ENCODE data around the gene SLIRP. TPM values are rescaled to one million over a fixed set of nuclear protein-coding genes. Genes with fewer than 3 reads are reported as not detected.

Gene SLIRP
- total and polyA plus RNA-seq, 9 donors: 60.4 to 180 (median 75.2) TPM

DNA sequence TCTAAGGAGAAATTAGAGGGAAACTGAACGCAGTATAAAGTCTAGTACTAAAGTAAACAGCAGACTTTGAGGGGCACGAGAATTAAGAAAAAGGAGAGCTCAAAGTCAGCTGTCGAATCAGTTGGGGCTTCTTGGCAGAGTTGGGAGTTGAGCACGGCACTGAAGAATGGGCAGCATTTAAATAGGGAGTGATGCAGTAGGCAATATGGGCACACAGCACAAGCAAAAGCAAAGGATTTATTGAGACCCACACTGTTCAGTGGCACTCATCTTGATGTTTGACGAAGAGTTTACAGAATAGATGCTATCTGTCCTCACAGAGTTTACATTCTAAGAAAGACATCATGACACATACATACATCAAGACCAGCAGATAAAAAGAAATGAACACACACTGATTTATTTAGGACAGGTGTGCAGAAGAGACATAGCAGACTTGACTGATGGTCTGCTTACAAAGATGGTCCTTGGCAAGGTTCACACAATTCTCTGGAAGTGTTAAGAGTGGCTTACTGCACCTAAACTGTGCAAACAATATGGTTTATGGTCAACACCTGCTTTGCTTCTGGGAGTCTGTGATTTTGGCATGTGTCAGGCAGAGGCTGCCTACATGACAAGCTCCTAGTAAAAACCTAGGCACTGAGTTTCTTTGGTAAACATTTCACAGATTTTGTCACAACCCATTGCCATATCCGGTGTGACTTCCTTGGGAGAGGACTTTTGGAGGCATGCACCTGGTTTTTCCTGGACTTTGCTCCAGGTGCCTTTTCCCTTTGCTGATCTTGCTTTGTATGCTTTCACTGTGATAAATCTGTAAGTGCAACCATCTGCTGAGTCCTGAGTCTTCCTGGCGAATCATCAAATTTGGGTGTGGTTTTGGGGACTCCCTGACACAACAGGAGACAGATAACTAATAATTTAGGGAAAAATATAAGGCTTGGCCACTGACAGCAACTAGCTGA lies 26.4 kb upstream of the SLIRP start:
- Histone ChIP-seq H3K27ac (ENCODE audit: low read length) (no peak overlapping the region), H3K4me1 (ENCODE audit: control insufficient read depth, insufficient read depth, low read length) (peaks cover 4% of the 10 kb centered on the region), H3K36me3 (ENCODE audit: control insufficient read depth, insufficient read depth, low read length) (peaks cover 18% of the 10 kb centered on the region), H3K9me3 (replicated peaks; ENCODE audit: control insufficient read depth, low read depth, low read length) (no peaks in the 10 kb centered on the region), H3K27me3 (ENCODE audit: control insufficient read depth, insufficient read depth, low read length) (no peaks in the 10 kb centered on the region), H3K4me3 (ENCODE audit: low read length) (no peak overlapping the region)
- DNase-seq: no peak
- 86% methylated on average over 4 of the region's 7 CpGs for WGBS (ENCODE audit: insufficient coverage)

DNA sequence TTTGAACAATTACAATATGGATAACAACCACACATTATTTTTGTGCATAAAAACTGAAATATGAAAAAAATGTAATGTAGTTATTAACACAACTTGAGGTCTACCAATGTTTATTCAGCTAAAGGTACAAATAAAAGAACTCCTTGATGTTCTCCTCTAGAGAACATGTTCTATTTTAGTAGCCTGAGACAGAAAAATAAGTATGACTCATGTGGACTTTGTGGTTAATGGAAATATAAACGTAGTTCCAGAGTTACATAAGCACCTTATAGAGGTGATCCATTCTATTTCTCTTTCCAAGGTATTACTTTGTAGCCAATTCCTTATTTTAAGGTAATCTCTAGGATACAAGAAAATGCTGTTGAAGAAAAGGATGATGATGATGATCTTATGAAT lies 25.7 kb upstream of the SLIRP start:
- no CpG with 5 or more reads among the region's 1 CpG for WGBS (ENCODE audit: insufficient coverage)
- DNase-seq: no peak
- H3K4me1 ChIP-seq (ENCODE audit: control insufficient read depth, insufficient read depth, low read length): peaks cover 4% of the 10 kb centered on the region
- H3K36me3 ChIP-seq (ENCODE audit: control insufficient read depth, insufficient read depth, low read length): peaks cover 18% of the 10 kb centered on the region
- no peak overlapping the region for H3K27ac ChIP-seq (ENCODE audit: low read length)
- H3K4me3 ChIP-seq (ENCODE audit: low read length): no peak overlapping the region
- no peaks in the 10 kb centered on the region for H3K27me3 ChIP-seq (ENCODE audit: control insufficient read depth, insufficient read depth, low read length)
- H3K9me3 ChIP-seq (replicated peaks; ENCODE audit: control insufficient read depth, low read depth, low read length): no peaks in the 10 kb centered on the region

DNA sequence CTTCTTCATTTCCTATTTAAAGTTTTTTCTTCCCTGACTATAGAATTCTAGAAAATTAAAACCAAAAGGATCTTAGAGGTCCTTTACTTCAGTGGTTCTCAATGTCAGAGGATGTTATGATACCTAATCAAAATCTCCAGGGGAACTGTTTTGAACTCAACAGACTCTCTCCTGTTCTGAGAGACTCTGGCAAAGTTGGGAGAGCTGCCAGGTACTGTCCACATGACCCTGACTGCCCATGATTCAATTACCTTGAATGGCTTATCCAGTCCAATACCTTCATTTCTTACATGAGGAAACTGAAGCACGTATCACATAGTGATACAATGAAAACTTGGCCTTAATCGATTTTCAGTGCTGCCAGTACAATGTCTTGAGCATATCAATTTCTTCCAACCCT lies 16.6 kb upstream of the SLIRP start:
- H3K4me1 ChIP-seq (ENCODE audit: control insufficient read depth, insufficient read depth, low read length): no peaks in the 10 kb centered on the region
- 80% methylated on average over 1 of the region's 2 CpGs for WGBS (ENCODE audit: insufficient coverage)
- no peak overlapping the region for H3K27ac ChIP-seq (ENCODE audit: low read length)
- peaks cover 27% of the 10 kb centered on the region for H3K36me3 ChIP-seq (ENCODE audit: control insufficient read depth, insufficient read depth, low read length)
- no peaks in the 10 kb centered on the region for H3K27me3 ChIP-seq (ENCODE audit: control insufficient read depth, insufficient read depth, low read length)
- no peaks in the 10 kb centered on the region for H3K9me3 ChIP-seq (replicated peaks; ENCODE audit: control insufficient read depth, low read depth, low read length)
- no peak overlapping the region for H3K4me3 ChIP-seq (ENCODE audit: low read length)
- DNase-seq: no peak

DNA sequence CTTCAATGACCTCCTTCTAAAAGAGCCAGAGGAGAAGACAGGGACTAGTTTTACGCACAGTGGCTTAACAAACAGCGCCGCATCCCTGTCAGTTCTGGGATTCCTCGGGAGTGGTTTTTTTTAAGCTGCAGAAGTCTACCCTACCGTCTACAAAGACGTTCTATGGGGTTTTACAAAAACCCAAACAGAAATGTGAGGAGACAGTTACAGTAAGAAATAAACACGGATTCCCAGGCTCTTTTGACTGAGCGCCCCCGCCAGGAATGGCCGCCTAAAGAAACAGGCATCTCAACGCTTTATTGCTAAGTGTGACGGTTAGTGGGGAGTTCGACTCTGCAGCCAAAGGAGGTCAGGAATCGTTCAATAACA lies 564 bp upstream of the SLIRP start:
- H3K27ac ChIP-seq (ENCODE audit: low read length): peak overlapping the region; percentile 70
- peaks cover 40% of the 10 kb centered on the region for H3K36me3 ChIP-seq (ENCODE audit: control insufficient read depth, insufficient read depth, low read length)
- H3K27me3 ChIP-seq (ENCODE audit: control insufficient read depth, insufficient read depth, low read length): no peaks in the 10 kb centered on the region
- peaks cover 7% of the 10 kb centered on the region for H3K4me1 ChIP-seq (ENCODE audit: control insufficient read depth, insufficient read depth, low read length)
- no peaks in the 10 kb centered on the region for H3K9me3 ChIP-seq (replicated peaks; ENCODE audit: control insufficient read depth, low read depth, low read length)
- 1% methylated on average over 7 of the region's 14 CpGs for WGBS (ENCODE audit: insufficient coverage)
- peak overlapping the region; percentile 87 for H3K4me3 ChIP-seq (ENCODE audit: low read length)
- peak; percentile 65 for DNase-seq

DNA sequence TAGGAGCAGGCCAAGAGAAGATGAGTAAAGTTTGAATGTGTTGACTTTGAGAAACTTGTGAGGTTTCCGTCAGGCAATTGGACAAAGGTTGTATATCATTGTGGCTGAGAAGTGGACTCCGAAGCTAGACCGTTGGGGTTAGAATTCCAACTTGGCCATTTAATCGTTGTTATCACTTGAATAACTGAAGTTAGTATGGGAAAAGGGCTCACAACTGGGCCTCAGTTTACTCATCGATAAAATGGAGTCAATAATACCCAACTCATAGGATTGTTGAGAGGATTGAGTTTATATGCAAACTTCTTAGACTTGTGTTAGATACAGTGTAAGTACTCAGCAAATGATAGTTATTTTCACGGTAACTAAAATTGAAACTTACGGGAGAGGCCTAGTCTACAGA lies 846 bp downstream of the SLIRP start:
- H3K36me3 ChIP-seq (ENCODE audit: control insufficient read depth, insufficient read depth, low read length): peaks cover 35% of the 10 kb centered on the region
- peaks cover 7% of the 10 kb centered on the region for H3K4me1 ChIP-seq (ENCODE audit: control insufficient read depth, insufficient read depth, low read length)
- peak overlapping the region; percentile 87 for H3K4me3 ChIP-seq (ENCODE audit: low read length)
- no peak for DNase-seq
- no peaks in the 10 kb centered on the region for H3K27me3 ChIP-seq (ENCODE audit: control insufficient read depth, insufficient read depth, low read length)
- WGBS (ENCODE audit: insufficient coverage): 0% methylated on average over 1 of the region's 7 CpGs
- no peaks in the 10 kb centered on the region for H3K9me3 ChIP-seq (replicated peaks; ENCODE audit: control insufficient read depth, low read depth, low read length)
- no peak overlapping the region for H3K27ac ChIP-seq (ENCODE audit: low read length)

DNA sequence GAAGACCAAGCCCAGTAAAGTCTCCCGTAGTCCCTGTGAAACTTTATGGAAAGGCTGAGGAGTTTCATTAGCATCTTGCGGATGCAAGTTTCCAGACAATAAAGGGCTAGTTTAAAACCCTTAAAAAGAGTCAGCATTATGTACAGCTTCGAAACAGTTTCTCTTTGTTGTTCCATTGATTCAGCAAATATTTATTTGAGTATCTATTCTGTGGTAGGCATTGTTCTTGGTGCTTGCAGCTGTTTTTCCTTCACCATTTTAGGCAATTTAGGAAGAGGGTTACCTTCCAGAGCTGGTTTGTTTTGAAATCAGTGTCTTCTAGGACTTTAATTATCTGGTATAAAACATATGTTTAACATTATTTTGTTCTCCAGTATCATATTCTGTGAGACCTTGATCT lies 1.5 kb downstream of the SLIRP start:
- peaks cover 33% of the 10 kb centered on the region for H3K36me3 ChIP-seq (ENCODE audit: control insufficient read depth, insufficient read depth, low read length)
- peaks cover 7% of the 10 kb centered on the region for H3K4me1 ChIP-seq (ENCODE audit: control insufficient read depth, insufficient read depth, low read length)
- H3K9me3 ChIP-seq (replicated peaks; ENCODE audit: control insufficient read depth, low read depth, low read length): no peaks in the 10 kb centered on the region
- H3K27me3 ChIP-seq (ENCODE audit: control insufficient read depth, insufficient read depth, low read length): no peaks in the 10 kb centered on the region
- WGBS (ENCODE audit: insufficient coverage): 50% methylated on average over 1 of the region's 3 CpGs
- no peak for DNase-seq
- H3K4me3 ChIP-seq (ENCODE audit: low read length): no peak overlapping the region
- H3K27ac ChIP-seq (ENCODE audit: low read length): no peak overlapping the region

DNA sequence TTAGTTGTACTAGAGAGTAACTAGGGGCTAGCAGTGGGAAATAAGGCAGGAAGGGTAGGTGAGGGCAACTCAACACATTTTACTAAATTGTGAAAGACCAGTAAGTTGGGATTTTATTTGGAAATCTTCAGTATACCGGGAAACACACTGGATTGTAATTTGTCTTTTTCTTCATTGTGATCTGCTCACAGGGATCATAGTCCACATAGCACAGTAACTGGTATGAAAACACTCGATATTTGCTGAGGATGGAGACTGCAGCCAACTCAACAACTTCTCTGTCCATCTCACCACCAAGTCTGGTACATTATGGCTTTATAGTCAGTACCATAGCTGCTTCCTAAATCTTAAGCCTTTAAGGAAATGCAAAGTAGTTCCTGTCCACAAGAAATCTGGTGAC lies 2.5 kb downstream of the SLIRP start:
- peaks cover 30% of the 10 kb centered on the region for H3K36me3 ChIP-seq (ENCODE audit: control insufficient read depth, insufficient read depth, low read length)
- H3K9me3 ChIP-seq (replicated peaks; ENCODE audit: control insufficient read depth, low read depth, low read length): no peaks in the 10 kb centered on the region
- H3K27ac ChIP-seq (ENCODE audit: low read length): no peak overlapping the region
- 80% methylated on average over 1 of the region's 2 CpGs for WGBS (ENCODE audit: insufficient coverage)
- no peak overlapping the region for H3K4me3 ChIP-seq (ENCODE audit: low read length)
- H3K4me1 ChIP-seq (ENCODE audit: control insufficient read depth, insufficient read depth, low read length): peaks cover 7% of the 10 kb centered on the region
- DNase-seq: no peak
- no peaks in the 10 kb centered on the region for H3K27me3 ChIP-seq (ENCODE audit: control insufficient read depth, insufficient read depth, low read length)

DNA sequence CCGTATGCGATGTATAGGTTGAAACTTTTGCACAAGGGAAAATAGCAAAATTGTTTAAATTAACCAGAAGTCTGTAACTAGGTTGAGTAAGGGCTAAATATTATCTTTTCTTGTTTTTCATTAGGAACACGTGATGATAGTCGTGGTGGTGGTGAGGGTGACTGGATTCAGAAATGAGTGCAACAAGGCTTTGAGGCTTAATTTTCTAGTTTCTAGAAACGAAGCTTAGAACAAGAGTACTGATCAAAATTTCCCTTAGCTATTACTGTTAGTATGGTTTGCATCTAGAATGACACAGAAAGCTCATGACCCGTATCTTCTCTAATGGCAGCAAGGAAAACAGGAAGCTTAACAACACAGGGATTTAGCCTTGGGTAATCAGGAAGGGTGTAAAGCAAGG lies 7.0 kb downstream of the SLIRP start:
- no peak overlapping the region for H3K4me3 ChIP-seq (ENCODE audit: low read length)
- H3K27me3 ChIP-seq (ENCODE audit: control insufficient read depth, insufficient read depth, low read length): no peaks in the 10 kb centered on the region
- DNase-seq: no peak
- H3K27ac ChIP-seq (ENCODE audit: low read length): no peak overlapping the region
- WGBS (ENCODE audit: insufficient coverage): 84% methylated on average over 3 of the region's 6 CpGs
- H3K36me3 ChIP-seq (ENCODE audit: control insufficient read depth, insufficient read depth, low read length): peaks cover 61% of the 10 kb centered on the region
- no peaks in the 10 kb centered on the region for H3K4me1 ChIP-seq (ENCODE audit: control insufficient read depth, insufficient read depth, low read length)
- H3K9me3 ChIP-seq (replicated peaks; ENCODE audit: control insufficient read depth, low read depth, low read length): no peaks in the 10 kb centered on the region

DNA sequence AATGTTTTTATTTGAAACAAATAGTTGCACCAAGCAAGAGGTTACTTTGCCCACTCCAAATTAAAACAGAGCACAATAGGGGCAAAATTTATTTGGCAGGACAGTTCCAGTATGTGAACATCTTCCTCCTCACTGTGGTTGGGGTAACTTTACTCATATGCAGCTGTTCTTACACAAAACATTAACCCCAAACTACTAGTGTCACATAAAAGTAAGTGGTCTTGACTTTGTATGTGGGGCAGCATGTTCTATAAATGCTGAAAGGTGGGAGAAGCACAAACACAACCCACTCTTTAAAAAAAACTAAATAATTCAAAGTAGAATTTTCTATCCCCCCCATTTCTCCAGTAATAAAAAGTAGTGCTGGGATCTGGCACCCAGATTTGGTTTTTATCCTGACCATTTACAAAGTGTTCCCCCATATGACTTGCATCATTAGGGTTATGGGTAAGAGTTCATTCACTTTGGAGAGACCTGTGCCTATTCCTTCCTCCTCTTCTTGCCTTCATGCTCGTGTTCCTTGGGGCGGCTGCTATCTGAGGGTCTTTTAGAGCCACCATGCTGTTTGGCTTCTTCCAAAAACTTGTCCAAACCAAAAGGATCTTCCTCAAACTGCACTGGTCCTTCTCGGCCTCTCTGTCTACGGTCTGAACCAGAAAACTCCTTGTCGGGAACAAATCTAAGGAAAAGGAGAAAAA lies 9.9 kb downstream of the SLIRP start:
- no peaks in the 10 kb centered on the region for H3K27me3 ChIP-seq (ENCODE audit: control insufficient read depth, insufficient read depth, low read length)
- no peak for DNase-seq
- H3K4me3 ChIP-seq (ENCODE audit: low read length): no peak overlapping the region
- H3K4me1 ChIP-seq (ENCODE audit: control insufficient read depth, insufficient read depth, low read length): no peaks in the 10 kb centered on the region
- no CpG with 5 or more reads among the region's 5 CpGs for WGBS (ENCODE audit: insufficient coverage)
- H3K36me3 ChIP-seq (ENCODE audit: control insufficient read depth, insufficient read depth, low read length): peaks cover 50% of the 10 kb centered on the region
- no peaks in the 10 kb centered on the region for H3K9me3 ChIP-seq (replicated peaks; ENCODE audit: control insufficient read depth, low read depth, low read length)
- H3K27ac ChIP-seq (ENCODE audit: low read length): no peak overlapping the region

DNA sequence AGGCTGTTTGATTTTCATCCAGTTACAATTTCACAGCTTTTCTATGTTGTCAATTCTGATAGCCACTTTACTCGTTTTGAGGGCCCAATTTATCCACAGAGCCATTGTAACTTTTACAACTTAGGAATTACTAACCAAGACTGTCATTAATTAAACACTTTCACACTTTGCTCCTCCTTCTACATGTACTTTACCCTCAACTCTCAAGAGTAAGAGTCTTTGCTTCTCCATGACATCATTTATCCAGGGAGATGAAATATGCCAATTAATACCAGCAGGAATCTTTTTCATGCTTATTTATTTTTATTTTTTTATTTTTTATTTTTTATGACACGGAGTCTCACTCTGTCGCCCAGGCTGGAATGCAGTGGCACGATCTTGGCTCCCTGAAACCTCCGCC lies 13.5 kb downstream of the SLIRP start:
- no peak overlapping the region for H3K4me3 ChIP-seq (ENCODE audit: low read length)
- no peaks in the 10 kb centered on the region for H3K27me3 ChIP-seq (ENCODE audit: control insufficient read depth, insufficient read depth, low read length)
- WGBS (ENCODE audit: insufficient coverage): 89% methylated on average over 4 of the region's 5 CpGs
- no peak for DNase-seq
- H3K9me3 ChIP-seq (replicated peaks; ENCODE audit: control insufficient read depth, low read depth, low read length): no peaks in the 10 kb centered on the region
- no peak overlapping the region for H3K27ac ChIP-seq (ENCODE audit: low read length)
- H3K36me3 ChIP-seq (ENCODE audit: control insufficient read depth, insufficient read depth, low read length): peaks cover 49% of the 10 kb centered on the region
- no peaks in the 10 kb centered on the region for H3K4me1 ChIP-seq (ENCODE audit: control insufficient read depth, insufficient read depth, low read length)

Measured in muscle of leg (tissue), 11 donors.